ENCODE results near the gene EVPLL.
"Not testable (repeated sequence)": the region's sequence is repeated elsewhere in the genome, so short reads cannot be mapped to it uniquely, and the experiment has no call there.

DNA sequence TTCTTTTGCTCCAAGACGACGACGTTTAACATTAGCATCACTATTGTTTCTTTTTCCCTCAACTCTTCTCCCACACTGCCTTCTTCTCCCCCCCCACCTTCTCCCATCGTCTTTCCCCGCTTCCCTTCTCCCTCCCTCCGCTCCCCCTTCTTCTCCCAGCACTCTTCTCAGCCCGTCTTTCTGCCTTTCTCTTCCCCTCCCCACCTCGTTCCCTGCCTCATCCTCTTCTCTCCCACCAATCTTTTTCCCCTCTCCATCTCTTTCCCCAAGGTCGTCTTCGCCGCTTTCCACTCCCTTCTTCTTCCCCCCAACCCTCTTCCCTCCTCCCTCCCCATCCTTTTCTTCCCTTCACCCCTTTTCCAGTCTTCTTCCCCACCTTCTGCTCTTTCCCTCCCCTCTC, 33.2 kb downstream of the EVPLL start:
- TF ChIP-seq CHD2 (IDR thresholded peaks at IDR 0.05; ENCODE audit: low read length, partially characterized antibody); TEAD4 (IDR thresholded peaks at IDR 0.05; ENCODE audit: borderline replicate concordance, insufficient read depth); RAD21 (IDR thresholded peaks at IDR 0.05; ENCODE audit: low read length); JUND (IDR thresholded peaks at IDR 0.05); MEF2A (IDR thresholded peaks at IDR 0.05; ENCODE audit: borderline replicate concordance, low read depth); EZH2phosphoT487 (IDR thresholded peaks at IDR 0.05; ENCODE audit: borderline replicate concordance, low read depth); GABPA (IDR thresholded peaks at IDR 0.05; ENCODE audit: low read depth); TAF1 (IDR thresholded peaks at IDR 0.05; ENCODE audit: borderline replicate concordance, low read depth, low read length); SMC3 (IDR thresholded peaks at IDR 0.05; ENCODE audit: low read depth, low read length): not testable (repeated sequence)
- TF ChIP-seq, protein P1, sequence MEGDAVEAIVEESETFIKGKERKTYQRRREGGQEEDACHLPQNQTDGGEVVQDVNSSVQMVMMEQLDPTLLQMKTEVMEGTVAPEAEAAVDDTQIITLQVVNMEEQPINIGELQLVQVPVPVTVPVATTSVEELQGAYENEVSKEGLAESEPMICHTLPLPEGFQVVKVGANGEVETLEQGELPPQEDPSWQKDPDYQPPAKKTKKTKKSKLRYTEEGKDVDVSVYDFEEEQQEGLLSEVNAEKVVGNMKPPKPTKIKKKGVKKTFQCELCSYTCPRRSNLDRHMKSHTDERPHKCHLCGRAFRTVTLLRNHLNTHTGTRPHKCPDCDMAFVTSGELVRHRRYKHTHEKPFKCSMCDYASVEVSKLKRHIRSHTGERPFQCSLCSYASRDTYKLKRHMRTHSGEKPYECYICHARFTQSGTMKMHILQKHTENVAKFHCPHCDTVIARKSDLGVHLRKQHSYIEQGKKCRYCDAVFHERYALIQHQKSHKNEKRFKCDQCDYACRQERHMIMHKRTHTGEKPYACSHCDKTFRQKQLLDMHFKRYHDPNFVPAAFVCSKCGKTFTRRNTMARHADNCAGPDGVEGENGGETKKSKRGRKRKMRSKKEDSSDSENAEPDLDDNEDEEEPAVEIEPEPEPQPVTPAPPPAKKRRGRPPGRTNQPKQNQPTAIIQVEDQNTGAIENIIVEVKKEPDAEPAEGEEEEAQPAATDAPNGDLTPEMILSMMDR (IDR thresholded peaks at IDR 0.05), result not testable (repeated sequence)
